AG08395 (cell line): Measurements from ENCODE around the gene SEMA3G.

Experiments
- DNase-seq: peaks from one replicate; pipeline ENCODE4 v3.0.0; 2012; ENCODE audit warnings: mixed read lengths, low spot score

Gene SEMA3G

DNA sequence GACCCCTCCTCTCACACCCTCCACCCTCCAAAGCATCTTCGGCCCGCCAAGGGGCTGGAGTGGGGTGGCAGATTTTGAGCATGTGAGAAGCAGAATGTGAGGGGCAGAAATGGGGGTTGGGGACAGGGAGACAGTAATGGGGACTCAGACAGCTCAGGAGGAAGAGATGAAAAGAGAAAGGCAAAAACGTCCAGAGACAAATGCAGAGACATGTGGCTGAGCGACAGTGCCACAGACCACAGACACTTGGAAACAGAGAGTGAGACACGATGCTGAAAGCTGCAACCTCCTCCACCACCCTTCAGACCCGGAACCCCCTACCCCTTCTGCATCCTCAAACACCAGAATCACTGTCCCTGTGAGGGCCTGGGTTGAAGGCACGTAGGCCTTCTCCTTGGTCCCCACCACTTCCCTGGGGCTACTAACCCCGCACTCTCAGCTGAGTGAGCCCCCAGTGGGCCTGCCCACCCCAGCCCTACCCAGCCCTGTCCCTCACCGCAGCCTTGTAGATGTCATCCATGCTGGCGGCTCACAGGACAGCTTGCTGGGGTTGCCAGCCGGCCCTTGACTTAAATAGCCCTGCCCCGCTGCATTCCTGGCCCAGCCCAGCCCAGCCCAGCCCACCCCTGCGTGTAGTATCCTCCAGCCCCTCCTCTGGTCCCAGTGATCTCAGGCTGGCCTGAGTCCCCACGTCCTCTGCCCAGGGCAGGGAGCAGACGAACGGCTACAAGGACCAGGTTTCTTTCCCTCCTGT, 8.8 kb upstream of the SEMA3G start, which contains the start of gene TNNC1:
TNNC1 (minus strand) TSS at position 546 of the 754 bp plus-strand sequence; CDS start at position 520, 26 bp downstream.
- no peak for DNase-seq

DNA sequence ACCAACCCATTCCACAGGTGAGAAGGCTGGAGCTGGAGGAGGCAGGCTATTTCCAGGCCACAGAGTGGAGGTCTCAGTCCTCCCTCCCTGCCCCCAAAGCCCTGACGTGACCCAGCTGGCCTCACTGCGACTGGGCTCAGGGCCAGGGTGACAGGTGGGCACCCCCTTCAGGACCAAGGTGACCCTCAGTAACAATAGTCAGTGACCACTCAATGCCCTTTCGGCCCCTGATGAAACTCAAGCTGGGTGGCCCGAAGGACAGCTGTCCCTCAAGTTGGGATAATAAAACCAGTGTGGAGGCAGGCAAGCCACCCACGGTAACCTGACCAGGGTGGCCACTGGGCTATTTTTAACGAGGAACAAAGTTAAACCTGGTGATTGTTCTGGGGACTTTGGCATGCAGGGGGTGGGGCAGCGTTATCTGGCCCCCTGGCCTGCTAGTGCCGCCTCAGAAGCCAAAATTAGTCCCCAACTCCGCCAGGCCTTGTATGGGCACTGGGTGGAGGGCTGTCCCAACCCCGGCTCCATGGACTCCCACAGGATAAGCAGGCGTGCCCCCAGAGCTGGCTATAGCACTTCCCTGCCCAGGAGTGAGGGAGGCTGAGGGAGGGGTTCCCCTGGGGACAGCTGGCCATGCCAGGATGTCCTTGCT, 7.8 kb upstream of the SEMA3G start:
- no peak for DNase-seq

DNA sequence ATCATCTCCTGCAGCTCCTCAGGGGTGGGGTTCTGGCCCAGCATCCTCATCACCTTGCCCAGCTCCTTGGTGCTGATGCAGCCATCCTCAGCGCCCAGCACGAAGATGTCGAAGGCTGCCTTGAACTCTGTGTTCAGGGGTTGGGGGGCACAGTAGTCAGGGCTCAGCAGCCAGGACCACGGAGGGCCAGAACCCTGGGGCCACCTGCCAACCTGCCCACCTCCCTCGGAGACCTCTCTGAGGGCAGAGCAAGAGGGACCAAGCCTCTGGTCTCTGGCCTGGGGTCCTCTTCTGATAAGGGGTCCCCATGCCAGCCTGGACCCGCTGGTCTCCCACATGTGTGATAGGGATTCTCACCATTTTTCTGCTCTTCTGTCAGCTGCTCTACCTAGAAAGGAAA, 7.2 kb upstream of the SEMA3G start:
- no peak for DNase-seq

DNA sequence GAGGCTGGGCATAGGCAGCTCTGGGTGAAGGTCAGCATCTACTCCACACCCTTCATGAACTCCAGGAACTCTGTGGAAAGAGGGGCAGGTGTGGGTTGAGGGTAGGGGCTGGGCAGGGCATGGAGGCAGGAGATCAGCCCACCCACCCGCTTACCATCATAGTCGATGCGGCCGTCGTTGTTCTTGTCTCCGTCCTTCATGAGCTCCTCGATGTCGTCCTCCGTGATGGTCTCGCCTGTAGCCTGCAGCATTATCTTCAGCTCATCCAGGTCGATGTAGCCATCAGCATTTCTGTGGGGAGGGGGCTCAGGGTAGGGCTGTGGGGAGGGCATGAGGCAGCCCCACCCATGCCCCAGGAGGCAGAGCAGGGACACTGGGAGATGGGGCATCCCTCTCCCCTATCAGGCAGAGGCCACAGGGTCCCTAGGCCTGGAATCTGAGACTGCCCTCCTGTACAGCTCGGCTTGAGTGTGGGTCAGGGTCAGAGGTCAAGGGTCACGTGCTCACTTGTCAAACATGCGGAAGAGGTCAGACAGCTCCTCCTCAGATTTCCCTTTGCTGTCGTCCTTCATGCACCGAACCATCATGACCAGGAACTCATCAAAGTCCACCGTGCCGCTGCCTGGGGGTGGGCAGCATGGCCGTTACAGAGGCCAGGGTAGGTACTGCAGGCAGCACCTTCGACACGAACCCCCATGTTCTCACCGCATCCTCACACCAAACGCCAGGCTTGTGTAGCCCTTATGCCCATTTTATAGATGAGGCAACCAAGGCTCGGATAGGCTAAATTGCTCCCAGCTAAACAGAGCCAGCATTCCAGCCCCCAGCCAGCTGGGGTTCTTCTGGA, 6.6 kb upstream of the SEMA3G start:
- no peak for DNase-seq

DNA sequence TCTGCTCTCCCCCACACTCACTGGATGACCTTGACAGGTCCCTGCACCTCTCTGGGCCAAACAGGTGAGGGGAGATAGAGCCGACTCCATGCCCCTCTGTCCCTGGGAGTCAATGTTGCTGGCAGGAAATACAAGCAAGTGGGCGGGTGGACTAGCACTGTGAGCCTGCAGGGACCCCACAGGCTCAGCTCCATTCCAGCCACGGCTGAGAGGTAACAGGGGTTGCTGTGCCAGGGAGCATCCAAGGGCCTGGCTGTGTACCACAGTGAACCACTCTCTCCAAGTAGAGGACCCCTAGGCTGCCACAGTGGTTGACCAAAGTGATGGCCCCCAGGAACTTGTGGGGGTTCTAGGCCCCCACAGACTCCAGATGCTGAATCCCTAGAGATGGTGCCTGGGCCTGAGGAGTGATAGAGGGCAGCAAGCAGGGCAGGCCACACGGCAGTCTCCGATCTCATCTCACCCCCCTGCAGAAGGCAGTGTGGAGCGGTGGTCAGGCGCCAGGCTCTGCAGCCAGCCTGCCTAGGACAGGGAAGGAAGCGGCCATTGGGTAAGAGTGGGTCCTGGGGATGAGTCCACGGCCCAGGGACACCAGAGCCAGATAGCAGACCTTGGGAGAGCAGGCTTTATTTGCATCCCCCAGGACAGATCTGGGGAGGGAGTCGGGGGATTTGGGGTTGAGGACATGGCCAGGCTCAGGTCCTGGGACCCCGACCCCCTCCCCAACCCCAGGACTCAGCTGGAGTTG, 5.8 kb upstream of the SEMA3G start:
- DNase-seq, result no peak

DNA sequence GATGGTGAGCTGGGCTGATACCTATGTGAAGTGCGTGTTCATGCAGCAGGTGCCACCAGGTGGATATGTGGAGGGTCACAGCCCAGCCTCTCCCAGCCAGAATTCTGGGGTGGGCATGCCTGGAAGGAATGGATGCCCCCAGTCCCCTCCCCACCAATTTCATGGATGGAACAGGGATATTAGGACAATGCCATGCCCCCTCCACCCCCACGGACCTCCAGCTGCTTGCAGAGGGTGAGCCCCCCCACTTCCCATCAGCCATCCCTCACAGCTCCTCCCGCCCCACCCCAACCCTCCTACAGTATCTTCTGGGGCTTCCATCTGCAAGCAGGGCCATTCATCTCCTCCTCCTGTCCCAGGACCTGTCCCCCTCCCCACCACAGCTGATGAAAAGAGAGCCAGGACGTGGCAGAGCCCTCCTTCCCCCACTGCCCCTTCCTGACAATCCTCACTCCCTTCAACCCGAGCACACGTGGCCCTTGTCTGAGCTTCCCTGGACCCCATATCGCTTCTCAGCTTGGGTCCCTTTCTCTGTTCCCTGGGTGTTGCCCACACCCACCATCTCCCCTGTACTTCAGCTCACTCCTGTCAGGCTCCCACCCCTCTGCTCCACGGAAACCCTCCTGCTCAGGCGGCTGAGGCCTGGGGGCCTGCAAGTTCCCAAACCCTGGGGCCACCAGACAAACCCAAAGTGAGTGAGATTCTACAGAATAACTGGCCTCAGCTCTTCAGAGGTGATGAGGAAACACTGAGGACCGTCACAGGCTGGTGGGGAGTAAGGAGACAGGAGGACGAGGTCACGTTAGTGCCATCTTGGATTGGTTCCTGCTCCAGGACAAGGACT, 2.8 kb upstream of the SEMA3G start:
- DNase-seq, result no peak

DNA sequence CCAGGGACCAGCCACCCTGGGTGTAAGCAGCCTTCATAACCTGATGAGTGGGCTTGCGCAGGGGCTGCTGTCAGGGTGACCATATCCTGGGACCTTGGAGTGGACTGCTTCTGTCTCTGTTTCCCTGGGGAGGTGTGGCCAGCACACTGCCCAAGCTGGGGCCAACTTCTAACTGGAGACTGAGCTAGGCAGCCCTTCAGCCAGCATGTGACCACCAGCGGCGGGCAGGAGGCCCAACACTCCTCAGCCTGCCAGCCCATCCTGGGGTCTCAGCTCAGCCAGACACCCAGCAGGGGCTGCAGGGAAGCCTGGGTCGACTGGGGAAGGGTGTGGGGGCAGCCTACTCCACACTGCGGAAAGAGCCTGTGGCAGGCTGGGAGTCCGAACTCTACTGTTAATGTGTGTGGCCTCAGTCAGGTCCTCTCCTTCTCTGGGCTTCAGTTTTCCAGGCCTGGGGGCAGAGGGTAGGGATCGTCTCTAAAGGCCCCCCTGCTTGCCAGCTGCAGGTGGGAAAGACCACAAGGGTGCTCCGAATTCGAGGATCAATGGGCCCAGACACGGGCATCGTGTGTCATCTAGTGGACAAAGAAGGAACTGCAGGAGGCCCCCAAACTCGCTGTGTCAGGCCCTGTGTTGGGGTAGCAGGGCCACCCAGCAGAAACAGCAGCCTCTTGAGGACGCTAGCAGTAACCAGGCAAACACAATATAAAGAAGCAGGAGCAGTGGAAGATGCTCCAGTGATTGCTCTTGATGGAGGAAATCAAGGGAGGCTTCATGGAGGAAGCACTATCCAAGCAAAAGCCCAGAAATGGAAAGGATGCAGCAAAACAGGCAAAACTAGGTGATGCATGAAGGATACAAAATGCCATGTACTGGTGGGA, 2.0 kb upstream of the SEMA3G start:
- peak; percentile 68 for DNase-seq

DNA sequence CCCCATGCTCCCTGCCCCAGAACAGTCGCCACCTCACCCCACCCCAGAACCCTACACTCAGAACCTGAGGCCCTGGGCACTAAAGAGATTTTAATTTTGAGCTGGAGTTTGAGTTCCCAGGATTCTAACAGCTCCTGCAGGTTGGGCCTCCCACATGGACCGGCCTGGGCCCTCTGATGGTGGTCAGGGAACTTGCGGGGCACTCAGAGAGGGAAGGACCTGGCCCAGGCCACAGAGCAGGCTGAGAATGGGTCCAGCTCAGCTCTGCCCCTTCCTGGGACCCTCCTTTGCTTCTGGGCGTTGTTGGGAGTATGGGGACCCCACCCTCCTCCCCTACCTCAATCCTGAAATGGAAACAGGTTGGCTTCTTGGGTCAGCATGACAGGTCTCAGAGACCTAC, 1.1 kb upstream of the SEMA3G start:
- no peak for DNase-seq

DNA sequence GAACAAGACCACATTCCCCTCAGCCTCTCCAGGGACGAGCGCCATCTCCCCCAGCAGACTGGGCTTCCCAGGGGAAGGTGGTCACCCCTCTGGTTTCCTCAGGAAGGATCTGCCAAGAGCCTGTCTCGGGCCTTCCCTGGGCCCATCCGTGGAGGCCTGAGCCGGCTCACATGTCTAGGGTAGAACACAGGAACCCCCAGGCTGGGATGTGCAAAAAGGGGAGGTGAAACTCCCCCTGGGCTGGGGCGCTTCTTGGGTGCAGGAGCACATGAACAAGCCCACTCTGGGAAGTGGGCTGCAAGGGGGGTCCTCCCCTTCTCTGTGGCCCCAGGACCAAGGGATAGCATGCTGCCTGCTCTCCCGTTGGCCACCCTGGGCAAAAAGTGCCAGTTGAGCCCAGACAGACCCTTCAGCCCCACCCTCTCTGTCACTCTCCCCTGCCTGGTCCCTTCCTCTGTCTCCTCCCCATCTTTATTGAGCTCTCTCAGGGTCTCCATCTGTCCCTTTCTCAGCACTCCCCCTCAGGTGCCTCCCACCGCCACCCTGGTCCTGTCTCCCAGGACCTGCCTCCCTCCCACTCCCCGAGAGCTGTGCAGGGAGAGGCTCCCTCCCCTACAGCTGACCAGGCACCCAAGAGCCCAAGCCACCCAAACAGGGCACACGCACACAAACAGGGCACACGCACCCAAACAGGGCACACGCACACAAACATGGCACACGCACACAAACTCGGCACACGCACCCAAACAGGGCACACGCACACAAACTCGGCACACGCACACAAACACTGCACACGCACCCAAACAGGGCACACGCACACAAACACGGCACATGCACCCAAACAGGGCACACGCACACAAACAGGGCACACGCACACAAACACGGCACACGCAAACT, 864 bp downstream of the SEMA3G start:
- no peak for DNase-seq

DNA sequence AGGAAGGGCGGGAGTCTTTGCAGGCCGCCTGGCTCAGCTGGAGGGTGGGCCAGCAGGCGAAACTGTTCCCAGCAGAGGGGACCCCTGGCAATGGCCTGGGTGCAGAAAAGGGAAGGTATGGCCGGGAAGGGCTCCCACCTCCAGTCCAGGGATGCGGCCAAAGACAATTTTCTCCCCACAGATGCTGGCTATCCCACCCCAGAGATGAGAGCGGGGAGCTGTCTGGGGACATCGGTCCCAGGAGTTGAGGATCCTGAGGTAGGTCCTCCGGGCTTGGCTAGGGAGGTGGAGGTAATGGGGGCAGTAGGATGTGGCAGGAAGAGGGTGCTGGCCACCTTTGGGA, 1.7 kb downstream of the SEMA3G start:
- no peak for DNase-seq

DNA sequence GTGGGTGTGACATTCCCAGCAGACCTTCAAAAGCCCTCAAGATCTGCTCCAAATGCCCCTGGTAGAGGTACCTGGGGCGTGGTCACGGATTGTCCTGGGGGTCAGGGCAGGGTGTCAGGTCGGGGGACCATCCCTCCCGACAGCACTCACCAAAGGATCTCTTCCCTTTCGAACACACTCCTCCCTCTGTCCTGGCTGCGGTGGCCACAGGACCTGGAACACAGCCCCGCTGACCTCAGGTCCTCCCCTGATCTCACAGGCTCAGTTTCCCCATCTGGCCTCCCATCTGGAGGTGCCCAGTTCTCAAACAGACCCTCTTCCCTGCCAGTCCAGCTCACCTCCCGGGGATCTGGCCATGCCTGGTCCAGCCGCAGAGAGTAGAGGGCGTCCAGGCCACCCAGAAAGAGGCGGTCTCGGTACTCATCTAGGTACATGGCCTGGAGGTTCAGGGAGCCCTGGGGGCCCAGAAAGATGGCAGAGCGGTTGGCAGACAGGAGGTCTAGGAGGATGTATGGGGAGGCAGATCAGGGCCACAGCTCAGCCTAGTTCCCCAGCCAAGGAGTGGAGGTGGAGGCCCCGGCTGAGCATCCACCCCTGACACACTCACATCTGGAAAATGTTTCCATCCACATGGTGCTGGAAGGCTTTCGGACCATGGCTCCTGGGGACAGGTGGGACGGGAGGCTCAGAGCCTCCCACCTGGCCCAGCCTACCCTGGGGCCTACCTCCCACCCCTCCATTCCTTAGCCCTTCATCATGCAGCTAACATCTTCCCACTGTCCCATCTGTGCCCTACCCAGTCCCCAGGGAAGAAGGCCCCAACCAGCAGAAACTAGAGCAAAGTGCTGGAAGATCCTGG, 2.3 kb downstream of the SEMA3G start:
- no peak for DNase-seq

DNA sequence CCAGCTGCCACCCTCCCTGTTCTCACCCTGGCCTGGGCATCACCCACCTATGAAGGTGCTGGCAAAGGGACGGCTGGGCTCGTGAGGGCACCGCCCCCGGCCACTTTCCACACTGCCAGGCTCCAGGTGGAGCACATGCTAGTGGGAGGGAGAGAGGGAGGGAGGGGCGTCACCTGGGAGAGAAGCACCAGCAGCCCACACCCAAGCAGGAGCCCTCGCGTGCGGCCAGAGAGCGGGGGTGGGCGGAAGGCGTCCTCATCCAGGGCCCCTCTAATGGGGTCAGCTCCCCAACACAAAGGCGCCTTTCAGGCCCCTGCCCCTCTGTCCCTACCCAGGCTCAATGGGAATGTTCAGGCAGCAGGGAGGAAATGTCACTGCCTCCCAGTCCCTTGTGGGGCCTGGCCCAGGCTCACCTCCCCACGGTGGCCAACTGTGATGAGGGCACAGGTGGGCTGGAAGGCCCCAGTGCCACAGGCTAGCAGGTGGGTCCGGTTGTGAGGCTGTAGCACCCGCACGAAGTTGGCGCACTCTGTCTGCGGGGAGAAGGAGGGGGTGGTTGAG, 3.1 kb downstream of the SEMA3G start:
- no peak for DNase-seq

DNA sequence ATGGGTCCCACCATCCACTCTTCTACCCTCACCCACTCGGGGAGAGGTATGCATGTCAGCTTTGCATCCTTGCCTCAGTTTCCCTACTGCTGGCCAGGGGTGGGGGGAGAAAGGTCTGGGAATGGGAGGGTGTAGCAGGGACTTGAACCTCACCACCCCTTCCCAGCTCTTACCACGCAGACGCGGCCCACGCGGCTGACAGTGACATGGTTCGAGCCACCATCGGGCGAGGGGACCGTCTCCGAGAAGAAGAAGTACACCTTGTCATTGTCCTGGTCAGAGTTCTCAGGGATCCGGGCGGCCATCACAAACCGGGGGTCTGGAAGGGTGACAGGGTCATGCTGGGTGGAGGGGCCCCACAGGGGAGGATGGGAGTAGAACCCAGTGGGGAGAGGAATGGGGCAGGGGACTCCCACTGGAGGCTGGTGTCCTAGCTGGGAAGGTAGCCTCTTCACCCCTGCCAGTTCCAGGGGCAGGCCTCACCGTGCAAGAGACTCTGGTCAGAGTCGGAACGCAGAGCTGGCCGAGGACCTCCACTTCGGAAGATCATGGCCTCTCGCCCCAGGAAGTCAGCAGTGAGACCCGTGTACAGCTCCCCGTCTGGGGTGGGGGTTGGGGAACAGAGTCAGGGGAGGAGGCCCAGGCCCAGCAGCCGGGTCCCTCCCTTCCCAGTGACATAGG, 3.7 kb downstream of the SEMA3G start:
- no peak for DNase-seq

DNA sequence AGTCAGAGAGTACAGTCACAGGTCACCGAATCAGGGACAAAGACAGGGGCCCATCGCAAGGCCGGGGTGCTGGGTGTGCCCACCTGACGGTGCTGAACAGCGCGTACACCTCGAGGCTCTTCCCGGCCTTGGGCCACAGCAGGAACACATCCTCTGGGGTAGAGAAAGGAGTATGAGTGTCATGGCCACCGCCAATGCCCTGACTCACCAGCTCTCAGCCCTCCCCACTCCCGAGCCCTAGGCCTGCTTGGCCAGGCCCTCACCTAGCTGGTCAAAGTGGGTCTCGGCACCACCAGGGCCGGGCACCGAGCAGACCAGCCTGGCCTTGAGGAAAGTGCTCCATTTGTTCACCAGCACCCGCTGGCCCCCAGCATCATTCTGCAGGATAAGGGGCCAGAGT, 4.2 kb downstream of the SEMA3G start:
- DNase-seq, result no peak

DNA sequence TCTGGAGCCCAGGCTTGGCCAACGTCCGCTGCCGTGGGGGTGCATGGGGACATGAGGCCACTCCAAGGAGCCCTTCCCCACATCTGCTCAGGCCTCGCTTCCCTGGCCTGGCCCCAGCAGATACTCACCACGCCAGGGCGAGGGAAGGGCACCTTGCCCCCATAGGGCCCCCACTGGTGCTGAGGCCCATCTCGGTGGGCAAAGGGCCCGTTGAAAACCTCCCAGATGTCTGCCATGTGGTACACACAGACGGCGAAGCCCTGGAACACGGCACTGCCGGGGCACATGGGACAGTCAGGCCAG, 4.7 kb downstream of the SEMA3G start:
- DNase-seq, result no peak

DNA sequence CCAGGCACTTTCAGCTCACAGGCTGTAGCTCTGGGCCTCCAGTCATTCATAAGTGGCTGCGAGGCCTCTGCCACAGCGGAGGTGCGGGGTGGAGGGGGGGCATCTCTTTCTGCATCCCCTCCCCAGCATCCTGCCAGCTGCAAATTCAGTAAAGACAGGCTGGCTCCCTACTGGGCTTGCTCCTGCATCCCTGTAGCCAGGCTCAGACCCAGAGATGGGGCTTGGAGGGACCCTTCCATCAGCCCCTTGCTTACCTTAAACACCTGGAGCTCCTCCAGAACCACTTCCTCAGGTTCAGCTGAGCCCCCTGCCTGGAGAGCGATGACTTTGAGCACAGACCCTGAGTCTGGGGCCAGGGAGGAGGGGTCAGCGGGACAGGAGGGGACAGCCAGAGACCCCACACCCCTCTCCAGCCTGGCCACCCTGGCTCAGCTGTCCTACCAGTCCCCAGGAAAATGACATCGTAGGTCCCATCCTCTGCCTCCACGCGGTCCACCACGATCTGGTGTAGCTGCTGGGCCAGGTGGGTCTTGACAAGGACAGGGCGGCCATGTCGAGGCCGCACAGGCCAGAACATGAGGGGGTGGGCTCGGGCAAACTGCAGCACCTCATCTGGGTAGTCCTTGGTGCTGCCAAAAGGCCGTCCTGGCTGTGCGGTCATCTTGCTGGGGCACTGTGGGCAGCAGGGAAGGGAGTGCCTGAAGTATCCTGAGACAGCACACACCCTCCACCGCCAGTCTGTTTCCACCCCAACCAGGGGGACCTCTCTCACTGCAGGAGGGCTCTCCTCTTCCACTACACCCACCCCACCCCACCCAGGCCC, 5.3 kb downstream of the SEMA3G start:
- no peak for DNase-seq
